Subcutaneous abdominal adipose tissue (tissue), 5 donors: ENCODE data around the gene ZFPL1.

Experiments
- H3K27ac ChIP-seq: one replicate; pipeline ENCODE4 v1.7.0; 2013; ENCODE audit warnings: low read depth, mild to moderate bottlenecking, inconsistent platforms, low read length, moderate library complexity
- H3K27me3 ChIP-seq, 5 donors: one replicate each; pipeline ENCODE4 v1.7.0; 2013; ENCODE audit warnings: low read length in 5 of 5, inconsistent platforms in 1 of 5; ENCODE audit not compliant: control insufficient read depth in 5 of 5, insufficient read depth in 4 of 5
- H3K36me3 ChIP-seq, 5 donors: one replicate each; pipeline ENCODE4 v1.7.0; 2013; ENCODE audit warnings: low read length in 5 of 5; ENCODE audit not compliant: control insufficient read depth in 5 of 5, insufficient read depth in 5 of 5
- H3K4me1 ChIP-seq, 5 donors: one replicate each; pipeline ENCODE4 v1.7.0; 2013; ENCODE audit warnings: low read length in 5 of 5, mild to moderate bottlenecking in 3 of 5, moderate library complexity in 1 of 5; ENCODE audit not compliant: control insufficient read depth in 5 of 5, insufficient read depth in 5 of 5
- H3K4me3 ChIP-seq, 5 donors: one replicate each; pipeline ENCODE4 v1.7.0; 2013; ENCODE audit warnings: low read length in 5 of 5, low read depth in 1 of 5
- H3K9ac ChIP-seq, 5 donors: one replicate each; pipeline ENCODE4 v1.7.0; 2013; ENCODE audit warnings: low read length in 5 of 5, mild to moderate bottlenecking in 4 of 5, moderate library complexity in 3 of 5
- H3K9me3 ChIP-seq, 5 donors: one replicate each; pipeline ENCODE4 v1.7.0; 2013; ENCODE audit warnings: low read length in 5 of 5; ENCODE audit not compliant: control insufficient read depth in 5 of 5
- donor health status: healthy.
- donor health status: healthy.
- donor health status: healthy.
- donor health status: healthy.
- donor health status: healthy.

The ZFPL1 gene

DNA sequence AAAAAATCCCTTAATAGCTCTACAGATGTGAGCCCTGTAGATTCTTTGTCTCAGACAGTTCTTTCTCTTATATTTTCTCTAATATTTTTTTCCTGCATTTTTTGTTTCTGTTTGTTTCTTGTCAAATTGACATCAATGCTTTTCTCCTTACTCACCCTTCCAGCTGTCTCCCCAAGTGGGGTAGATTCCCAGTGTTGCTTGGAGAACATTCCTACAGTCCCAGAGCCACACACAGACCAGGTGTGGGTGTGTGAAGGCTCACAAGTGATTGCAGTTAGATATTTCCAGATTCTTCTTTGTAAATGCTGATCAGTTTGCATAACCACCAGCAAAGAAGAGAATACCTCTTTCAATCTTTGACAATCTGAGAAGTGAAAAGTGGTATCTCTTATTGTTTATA lies 19.5 kb downstream of the ZFPL1 start:
- no peak overlapping the region for H3K9ac ChIP-seq
- peaks cover 0 to 49% (median 27%) of the 10 kb centered on the region in 5 donors for H3K4me1 ChIP-seq
- no peaks in the 10 kb centered on the region for H3K27me3 ChIP-seq
- peak overlapping the region; percentile 82 for H3K27ac ChIP-seq
- H3K4me3 ChIP-seq, result no peak overlapping the region
- H3K9me3 ChIP-seq, result no peaks in the 10 kb centered on the region
- peaks cover 0 to 27% (median 14%) of the 10 kb centered on the region in 5 donors for H3K36me3 ChIP-seq

DNA sequence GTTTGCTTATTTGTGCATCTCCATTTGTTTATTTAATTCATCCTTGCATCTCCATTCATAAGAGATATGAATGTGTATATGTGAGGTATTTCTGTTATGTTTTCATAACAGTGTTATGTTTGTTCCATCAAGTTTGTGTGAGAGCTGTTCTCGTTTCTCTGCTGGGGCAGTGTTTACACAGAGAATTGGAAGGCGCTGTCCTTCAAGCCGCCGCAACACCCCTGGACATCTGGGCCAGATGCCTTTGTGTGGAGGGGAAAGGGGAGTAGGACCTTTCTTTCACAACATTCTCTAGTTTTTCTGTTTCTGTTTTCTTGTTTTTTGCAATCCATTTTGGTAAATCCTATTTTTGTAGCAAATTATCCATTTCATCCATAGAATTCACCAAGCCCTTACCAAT lies 20.6 kb downstream of the ZFPL1 start:
- no peaks in the 10 kb centered on the region for H3K27me3 ChIP-seq
- peaks cover 0 to 35% (median 25%) of the 10 kb centered on the region in 5 donors for H3K36me3 ChIP-seq
- no peaks in the 10 kb centered on the region for H3K9me3 ChIP-seq
- peak overlapping the region; percentile 82 for H3K27ac ChIP-seq
- no peak overlapping the region for H3K4me3 ChIP-seq
- H3K9ac ChIP-seq, result peak overlapping the region in 1 of 5 donors; percentile 6
- H3K4me1 ChIP-seq, result peaks cover 0 to 49% (median 27%) of the 10 kb centered on the region in 5 donors

DNA sequence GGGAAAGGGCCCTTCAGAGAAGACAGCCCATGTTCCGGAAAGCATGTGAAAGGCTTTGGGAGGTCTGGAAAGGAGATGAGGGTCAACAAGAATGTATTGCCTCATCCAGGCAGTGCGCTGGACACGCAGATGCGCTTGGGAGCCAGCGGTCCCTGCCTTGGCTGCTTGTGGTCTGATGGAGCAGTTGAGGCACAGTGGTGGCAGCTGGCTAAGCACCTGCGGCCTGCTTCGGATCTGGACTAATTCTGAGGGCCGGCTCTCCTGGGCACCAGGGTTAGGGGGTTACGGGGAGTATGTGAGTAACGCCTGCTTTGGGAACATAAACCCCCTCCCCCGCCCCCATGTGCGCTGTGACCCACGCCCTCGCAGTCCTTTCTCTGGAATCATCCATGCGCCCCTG lies 23.1 kb downstream of the ZFPL1 start:
- H3K4me1 ChIP-seq, result peaks cover 1 to 55% (median 34%) of the 10 kb centered on the region in 5 donors
- no peak overlapping the region for H3K4me3 ChIP-seq
- no peaks in the 10 kb centered on the region for H3K27me3 ChIP-seq
- H3K9ac ChIP-seq, result no peak overlapping the region
- peaks cover 0 to 39% (median 29%) of the 10 kb centered on the region in 5 donors for H3K36me3 ChIP-seq
- H3K9me3 ChIP-seq, result no peaks in the 10 kb centered on the region
- H3K27ac ChIP-seq, result no peak overlapping the region

DNA sequence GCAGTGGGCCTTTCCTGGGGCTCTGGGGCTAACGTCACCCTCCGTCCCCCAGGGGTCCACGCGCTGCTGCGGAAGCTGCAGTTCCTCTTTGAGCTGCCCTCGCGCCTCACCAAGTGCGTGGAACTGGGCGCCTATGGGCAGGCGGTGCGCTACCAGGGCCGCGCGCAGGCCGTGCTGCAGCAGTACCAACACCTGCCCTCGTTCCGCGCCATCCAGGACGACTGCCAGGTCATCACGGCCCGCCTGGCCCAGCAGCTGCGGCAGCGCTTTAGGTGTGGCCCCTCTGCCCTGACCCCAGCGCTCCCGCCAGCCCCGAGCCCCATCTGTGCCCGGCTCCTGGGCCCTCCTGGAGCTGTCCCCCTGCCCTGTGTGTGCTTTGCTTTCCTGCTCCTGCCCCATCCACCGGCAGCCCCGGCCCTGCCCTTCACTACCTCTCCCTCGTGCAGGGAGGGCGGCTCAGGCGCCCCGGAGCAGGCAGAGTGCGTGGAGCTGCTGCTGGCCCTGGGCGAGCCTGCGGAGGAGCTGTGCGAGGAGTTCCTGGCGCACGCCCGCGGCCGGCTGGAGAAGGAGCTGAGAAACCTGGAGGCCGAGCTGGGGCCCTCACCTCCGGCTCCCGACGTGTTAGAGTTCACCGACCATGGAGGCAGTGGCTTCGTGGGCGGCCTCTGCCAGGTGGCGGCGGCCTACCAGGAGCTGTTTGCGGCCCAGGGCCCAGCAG lies 23.9 kb downstream of the ZFPL1 start:
- Histone ChIP-seq H3K36me3 (peaks cover 0 to 36% (median 29%) of the 10 kb centered on the region in 5 donors), H3K27ac (no peak overlapping the region), H3K9ac (no peak overlapping the region), H3K4me1 (peaks cover 1 to 55% (median 35%) of the 10 kb centered on the region in 5 donors), H3K9me3 (no peaks in the 10 kb centered on the region), H3K27me3 (no peaks in the 10 kb centered on the region), H3K4me3 (no peak overlapping the region)

DNA sequence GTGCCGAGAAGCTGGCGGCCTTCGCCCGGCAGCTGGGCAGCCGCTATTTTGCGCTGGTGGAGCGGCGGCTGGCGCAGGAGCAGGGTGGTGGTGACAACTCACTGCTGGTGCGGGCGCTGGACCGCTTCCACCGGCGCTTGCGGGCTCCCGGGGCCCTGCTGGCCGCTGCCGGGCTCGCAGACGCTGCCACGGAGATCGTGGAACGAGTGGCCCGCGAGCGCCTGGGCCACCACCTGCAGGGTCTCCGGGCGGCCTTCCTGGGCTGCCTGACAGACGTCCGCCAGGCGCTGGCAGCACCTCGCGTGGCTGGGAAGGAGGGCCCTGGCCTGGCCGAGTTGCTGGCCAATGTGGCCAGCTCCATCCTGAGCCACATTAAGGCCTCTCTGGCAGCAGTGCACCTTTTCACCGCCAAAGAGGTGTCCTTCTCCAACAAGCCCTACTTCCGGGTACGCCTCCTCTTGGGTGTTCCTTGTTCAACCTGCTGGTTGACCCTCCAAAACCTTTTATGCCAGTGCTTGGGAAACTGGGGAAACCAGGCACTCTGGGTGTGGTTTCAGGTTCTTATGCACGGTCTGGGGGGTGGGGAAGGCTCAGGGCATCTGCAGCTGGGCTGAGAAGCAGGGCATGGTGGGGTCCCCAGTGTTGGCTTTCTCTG lies 24.6 kb downstream of the ZFPL1 start:
- H3K27me3 ChIP-seq, result no peaks in the 10 kb centered on the region
- no peaks in the 10 kb centered on the region for H3K9me3 ChIP-seq
- H3K4me1 ChIP-seq, result peaks cover 1 to 56% (median 38%) of the 10 kb centered on the region in 5 donors
- H3K9ac ChIP-seq, result no peak overlapping the region
- H3K36me3 ChIP-seq, result peaks cover 0 to 36% (median 29%) of the 10 kb centered on the region in 5 donors
- no peak overlapping the region for H3K4me3 ChIP-seq
- no peak overlapping the region for H3K27ac ChIP-seq

DNA sequence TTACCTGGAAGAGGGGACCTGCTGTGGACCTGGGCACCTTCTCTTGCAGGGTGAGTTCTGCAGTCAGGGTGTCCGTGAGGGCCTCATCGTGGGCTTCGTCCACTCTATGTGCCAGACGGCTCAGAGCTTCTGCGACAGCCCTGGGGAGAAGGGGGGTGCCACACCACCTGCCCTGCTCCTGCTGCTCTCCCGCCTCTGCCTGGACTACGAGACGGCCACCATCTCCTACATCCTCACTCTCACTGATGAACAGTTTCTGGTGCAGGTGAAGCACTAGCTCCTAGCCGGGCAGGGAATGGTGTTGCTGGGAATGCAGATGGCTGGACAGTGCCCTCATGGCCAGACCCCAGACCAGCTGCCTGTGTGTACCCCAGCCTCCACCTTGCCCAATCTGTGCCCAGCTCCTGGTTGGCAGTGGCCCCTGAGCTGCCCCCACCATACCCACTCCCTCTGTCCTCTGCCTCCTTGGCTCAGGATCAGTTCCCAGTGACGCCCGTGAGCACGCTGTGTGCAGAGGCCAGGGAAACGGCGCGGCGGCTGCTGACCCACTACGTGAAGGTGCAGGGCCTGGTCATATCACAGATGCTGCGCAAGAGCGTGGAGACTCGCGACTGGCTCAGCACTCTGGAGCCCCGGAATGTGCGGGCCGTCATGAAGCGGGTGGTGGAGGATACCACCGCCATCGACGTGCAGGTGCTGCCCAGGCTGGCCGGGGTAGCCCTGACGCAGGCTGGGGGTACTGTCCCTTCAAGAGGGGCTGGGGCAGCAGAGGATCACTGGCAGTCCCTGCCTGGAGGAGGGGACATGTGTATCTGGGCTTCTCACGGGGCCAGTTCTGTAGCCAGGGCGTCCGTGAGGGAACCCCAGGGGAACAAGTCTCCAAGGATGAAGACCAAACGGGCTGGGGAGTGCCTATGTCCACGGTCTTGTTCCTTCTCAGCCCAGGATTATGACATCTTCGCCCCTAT lies 25.5 kb downstream of the ZFPL1 start:
- Histone ChIP-seq H3K27ac (no peak overlapping the region), H3K27me3 (no peaks in the 10 kb centered on the region), H3K9ac (no peak overlapping the region), H3K36me3 (peaks cover 0 to 39% (median 29%) of the 10 kb centered on the region in 5 donors), H3K9me3 (no peaks in the 10 kb centered on the region), H3K4me1 (peaks cover 1 to 52% (median 35%) of the 10 kb centered on the region in 5 donors), H3K4me3 (no peak overlapping the region)

DNA sequence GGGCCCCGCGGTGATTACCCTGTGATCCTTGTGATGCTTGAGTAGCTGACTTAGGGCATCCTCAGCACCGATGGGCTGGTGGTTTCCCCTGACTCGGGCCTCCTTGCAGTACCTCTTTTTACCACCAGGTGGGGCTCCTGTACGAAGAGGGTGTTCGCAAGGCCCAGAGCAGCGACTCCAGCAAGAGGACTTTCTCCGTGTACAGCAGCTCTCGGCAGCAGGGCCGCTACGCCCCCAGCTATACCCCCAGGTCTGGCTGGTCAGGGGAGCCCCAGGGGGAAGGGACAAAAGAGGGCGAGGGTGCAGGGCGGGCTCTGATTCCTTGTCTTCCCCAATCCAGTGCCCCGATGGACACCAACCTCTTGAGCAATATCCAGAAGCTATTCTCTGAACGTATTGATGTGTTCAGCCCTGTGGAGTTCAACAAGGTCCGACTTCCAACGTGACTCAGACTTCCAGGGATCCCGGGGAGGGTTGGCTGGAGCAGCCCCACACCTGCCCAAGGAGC lies 26.4 kb downstream of the ZFPL1 start:
- H3K27ac ChIP-seq, result no peak overlapping the region
- H3K9me3 ChIP-seq, result no peaks in the 10 kb centered on the region
- H3K4me1 ChIP-seq, result peaks cover 1 to 50% (median 30%) of the 10 kb centered on the region in 5 donors
- peaks cover 0 to 44% (median 36%) of the 10 kb centered on the region in 5 donors for H3K36me3 ChIP-seq
- H3K27me3 ChIP-seq, result no peaks in the 10 kb centered on the region
- peak overlapping the region in 3 of 5 donors; percentile 0 to 44 (median 10) for H3K9ac ChIP-seq
- H3K4me3 ChIP-seq, result peak overlapping the region in 1 of 5 donors; percentile 27

DNA sequence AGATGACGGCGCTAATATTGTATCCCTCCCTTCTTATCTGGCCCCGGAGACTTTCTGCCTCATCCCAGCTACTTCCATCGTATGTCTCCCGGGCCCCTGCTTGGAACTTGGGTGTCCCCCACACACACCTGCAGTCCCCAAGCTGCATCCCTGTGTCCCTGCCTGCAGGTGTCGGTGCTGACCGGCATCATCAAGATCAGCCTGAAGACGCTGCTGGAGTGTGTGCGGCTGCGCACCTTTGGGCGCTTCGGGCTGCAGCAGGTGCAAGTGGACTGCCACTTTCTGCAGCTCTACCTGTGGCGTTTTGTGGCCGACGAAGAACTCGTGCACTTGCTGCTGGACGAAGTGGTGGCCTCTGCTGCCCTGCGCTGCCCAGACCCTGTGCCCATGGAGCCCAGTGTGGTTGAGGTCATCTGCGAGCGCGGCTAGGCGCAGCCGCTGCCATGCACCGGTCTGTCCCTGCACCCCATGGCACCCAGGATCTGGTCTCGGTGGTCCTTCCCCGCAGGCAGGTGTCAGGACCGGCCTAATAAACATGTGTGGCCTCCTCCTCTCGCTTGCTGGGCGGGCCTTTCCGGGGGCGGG lies 27.2 kb downstream of the ZFPL1 start:
- no peaks in the 10 kb centered on the region for H3K27me3 ChIP-seq
- peaks cover 0 to 48% (median 42%) of the 10 kb centered on the region in 5 donors for H3K36me3 ChIP-seq
- no peak overlapping the region for H3K27ac ChIP-seq
- peaks cover 1 to 55% (median 36%) of the 10 kb centered on the region in 5 donors for H3K4me1 ChIP-seq
- peak overlapping the region in 2 of 5 donors; percentile 0 to 44 for H3K9ac ChIP-seq
- peak overlapping the region in 2 of 5 donors; percentile 35 to 71 for H3K4me3 ChIP-seq
- H3K9me3 ChIP-seq, result no peaks in the 10 kb centered on the region
